Common myeloid progenitor, CD34-positive (primary cell): ENCODE measurements around the gene MBD3L1.

Experiments used
- CTCF ChIA-PET: fragments of 350-600 bp; sonication (Branson Sonifier 250); formaldehyde crosslinking; loops from one replicate; lab custom pipeline; 2021; ENCODE audit warnings: antibody characterized with exemption; lab: Charles Lee
- POLR2A ChIA-PET: fragments of 350-600 bp; sonication (Branson Sonifier 250); formaldehyde crosslinking; loops from one replicate; lab custom pipeline; 2021; ENCODE audit warnings: antibody characterized with exemption; lab: Charles Lee
- DNase-seq, 3 donors: peaks; one replicate each; pipeline versions ENCODE4 v3.0.0 to v3.0.0-alpha.2; 2013
- H3K27ac ChIP-seq, 2 experiments: 1 replicate in 1 of 2; 2 replicates in 1 of 2; pipeline ENCODE4 v1.7.0; 2013; ENCODE audit warnings: inconsistent platforms in 2 of 2, low read length in 2 of 2, mild to moderate bottlenecking in 2 of 2, low read depth in 1 of 2, moderate library complexity in 1 of 2; ENCODE audit not compliant: severe bottlenecking in 2 of 2, insufficient read depth in 1 of 2, poor library complexity in 1 of 2
- H3K27me3 ChIP-seq, 5 experiments: replicated peaks in 2 of 5; 1 replicate in 3 of 5; 2 replicates in 2 of 5; pipeline versions ENCODE4 v1.6.1 to v1.7.0; 2013; ENCODE audit warnings: low read length in 4 of 5, mild to moderate bottlenecking in 2 of 5, moderate library complexity in 2 of 5, inconsistent platforms in 1 of 5; ENCODE audit not compliant: insufficient read depth in 5 of 5, control insufficient read depth in 4 of 5
- H3K36me3 ChIP-seq, 4 experiments: 1 replicate in 2 of 4; 2 replicates in 2 of 4; pipeline versions ENCODE4 v1.6.1 to v1.7.0; 2013; ENCODE audit warnings: low read length in 3 of 4, control low read depth in 1 of 4, mild to moderate bottlenecking in 1 of 4; ENCODE audit not compliant: control insufficient read depth in 4 of 4, insufficient read depth in 4 of 4
- H3K4me1 ChIP-seq, 4 experiments: 1 replicate in 3 of 4; 2 replicates in 1 of 4; pipeline versions ENCODE4 v1.6.1 to v1.7.1; 2013; ENCODE audit warnings: low read length in 3 of 4, mild to moderate bottlenecking in 3 of 4, control low read depth in 1 of 4, inconsistent platforms in 1 of 4, moderate library complexity in 1 of 4; ENCODE audit not compliant: control insufficient read depth in 4 of 4, insufficient read depth in 4 of 4; ENCODE audit errors: control extremely low read depth in 1 of 4
- H3K4me3 ChIP-seq, 7 experiments: 1 replicate in 4 of 7; 2 replicates in 3 of 7; pipeline versions ENCODE4 v1.5.1 to v1.7.0; 2013; ENCODE audit warnings: mild to moderate bottlenecking in 7 of 7, low read length in 6 of 7, moderate library complexity in 6 of 7, inconsistent platforms in 2 of 7, low read depth in 2 of 7, control low read depth in 1 of 7; ENCODE audit not compliant: insufficient read depth in 4 of 7, control insufficient read depth in 1 of 7; ENCODE audit errors: extremely low read depth in 1 of 7
- H3K9me3 ChIP-seq, 5 experiments: 1 replicate in 4 of 5; 2 replicates in 1 of 5; pipeline versions ENCODE4 v1.6.1 to v1.7.1; 2013; ENCODE audit warnings: low read length in 4 of 5, mild to moderate bottlenecking in 2 of 5, inconsistent platforms in 1 of 5, low read depth in 1 of 5, moderate library complexity in 1 of 5; ENCODE audit not compliant: control insufficient read depth in 4 of 5, insufficient read depth in 2 of 5; ENCODE audit errors: control extremely low read depth in 1 of 5
- WGBS: methylation state at CpG from one replicate; pipeline ENCODE4 v1.1.5; 2013; ENCODE audit not compliant: insufficient coverage; 5-methylcytosine and 5-hydroxymethylcytosine counted together

Gene MBD3L1

DNA sequence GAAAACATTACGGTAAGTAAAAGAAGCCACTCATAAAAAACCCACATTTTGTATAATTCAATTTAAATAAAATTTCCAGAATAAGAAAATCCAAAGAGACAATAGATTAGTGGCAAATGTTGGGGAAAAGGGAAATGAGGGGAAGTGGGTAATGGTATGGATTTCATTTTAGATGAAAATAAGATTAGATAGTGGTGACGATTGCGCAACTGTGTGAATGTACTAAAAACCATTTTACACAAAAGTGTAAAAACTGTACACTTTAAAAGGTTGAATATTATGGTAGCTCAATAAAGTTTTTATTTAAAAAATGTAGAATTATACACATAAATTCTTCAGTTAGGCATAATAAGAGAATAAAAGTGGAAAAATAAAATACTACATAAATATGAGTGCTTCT lies 3.7 kb downstream of the MBD3L1 start:
- POLR2A ChIA-PET, result no interaction called here
- Histone ChIP-seq H3K9me3 (peaks cover 0 to 1% (median 0%) of the 10 kb centered on the region in 5 experiments), H3K4me3 (no peak overlapping the region), H3K36me3 (no peaks in the 10 kb centered on the region), H3K4me1 (peaks cover 7 to 14% (median 12%) of the 10 kb centered on the region in 4 experiments), H3K27ac (no peak overlapping the region), H3K27me3 (peaks cover 0 to 4% (median 0%) of the 10 kb centered on the region in 5 experiments)
- no CpG with 5 or more reads among the region's 3 CpGs for WGBS
- DNase-seq, result no peak
- CTCF ChIA-PET, result no interaction called here

DNA sequence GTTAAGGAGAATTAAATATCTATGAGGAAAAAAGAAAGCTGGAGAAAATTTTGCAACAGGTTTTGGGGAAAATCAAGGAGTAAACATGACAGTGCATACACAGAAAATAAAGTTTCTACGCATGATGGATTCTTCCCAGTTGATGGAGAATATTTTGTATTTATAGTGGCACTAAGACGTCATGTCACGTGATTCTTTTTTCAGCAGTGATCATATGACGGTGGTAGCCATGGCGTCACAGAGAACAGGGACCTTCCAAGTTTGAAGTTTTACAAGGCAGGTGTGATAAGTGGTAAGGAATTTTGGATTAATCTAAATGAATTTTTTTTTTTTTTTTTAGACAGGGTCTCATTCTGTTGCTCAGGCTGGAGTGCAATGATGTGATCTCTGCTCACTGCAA lies 8.5 kb downstream of the MBD3L1 start:
- Histone ChIP-seq H3K4me1 (no peaks in the 10 kb centered on the region), H3K27ac (no peak overlapping the region), H3K27me3 (peaks cover 0 to 5% (median 0%) of the 10 kb centered on the region in 5 experiments), H3K36me3 (no peaks in the 10 kb centered on the region), H3K9me3 (peaks cover 0 to 1% (median 0%) of the 10 kb centered on the region in 5 experiments), H3K4me3 (no peak overlapping the region)
- WGBS, result 95% methylated on average over 5 of the region's 5 CpGs
- POLR2A ChIA-PET, result no interaction called here
- DNase-seq, result no peak
- CTCF ChIA-PET, result no interaction called here

- peaks cover 0 to 1% (median 0%) of the 10 kb centered on the region in 5 experiments for H3K27me3 ChIP-seq
- no peak for DNase-seq
- H3K4me1 ChIP-seq, result no peaks in the 10 kb centered on the region
- WGBS, result 80% methylated on average over 3 of the region's 3 CpGs
- CTCF ChIA-PET, result no interaction called here
- H3K4me3 ChIP-seq, result no peak overlapping the region
- H3K27ac ChIP-seq, result no peak overlapping the region
- H3K9me3 ChIP-seq, result peaks cover 3 to 19% (median 7%) of the 10 kb centered on the region in 5 experiments
- POLR2A ChIA-PET, result no interaction called here
- no peaks in the 10 kb centered on the region for H3K36me3 ChIP-seq
Measured at GRCh38 chr19:8846819-8847218, 14.6 kb downstream of the MBD3L1 start.

DNA sequence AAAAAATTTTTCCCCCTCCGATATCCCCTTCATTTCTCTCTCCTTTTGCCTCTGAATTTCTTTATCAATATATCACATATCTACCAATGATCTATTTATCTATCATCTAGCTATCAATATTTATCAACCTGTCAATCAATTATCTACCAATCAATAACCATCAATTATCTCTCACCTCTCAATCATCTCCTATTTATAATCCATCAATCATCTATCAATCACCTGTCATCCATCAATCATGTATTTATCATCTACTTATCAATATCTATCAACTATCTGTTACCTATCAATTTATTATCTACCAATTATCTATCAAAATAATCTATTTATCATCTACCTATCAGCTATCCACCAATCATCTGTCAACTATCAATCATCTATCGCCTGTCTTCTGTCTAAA lies 17.1 kb downstream of the MBD3L1 start:
- Histone ChIP-seq H3K36me3 (no peaks in the 10 kb centered on the region), H3K27me3 (no peaks in the 10 kb centered on the region), H3K9me3 (peaks cover 3 to 19% (median 7%) of the 10 kb centered on the region in 5 experiments), H3K4me3 (no peak overlapping the region), H3K27ac (no peak overlapping the region), H3K4me1 (no peaks in the 10 kb centered on the region)
- ChIA-PET POLR2A (no interaction called here), CTCF (no interaction called here)
- DNase-seq, result no peak
- 97% methylated on average over 2 of the region's 2 CpGs for WGBS

DNA sequence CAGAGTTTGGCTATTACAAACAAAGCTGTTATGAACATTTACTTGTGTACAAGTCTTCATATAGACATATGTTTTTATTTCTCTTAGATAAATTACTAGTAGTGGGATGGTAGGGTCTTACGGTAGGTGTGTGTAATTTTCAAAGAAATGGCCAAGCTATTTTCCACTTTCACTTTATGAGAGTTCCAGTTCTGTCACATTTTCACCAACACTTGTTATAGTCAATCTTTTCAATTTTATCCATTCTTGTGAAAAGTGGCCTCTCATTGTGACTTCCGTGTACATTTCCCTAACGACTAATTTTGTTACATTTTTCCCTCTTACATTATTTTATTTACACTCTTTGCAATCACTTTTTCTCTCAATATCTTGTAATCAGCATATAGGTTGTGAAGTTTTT lies 18.3 kb downstream of the MBD3L1 start:
- no peak for DNase-seq
- Histone ChIP-seq H3K4me3 (no peak overlapping the region), H3K36me3 (no peaks in the 10 kb centered on the region), H3K27ac (no peak overlapping the region), H3K4me1 (no peaks in the 10 kb centered on the region), H3K27me3 (no peaks in the 10 kb centered on the region), H3K9me3 (peaks cover 3 to 19% (median 7%) of the 10 kb centered on the region in 5 experiments)
- 100% methylated on average over 1 of the region's 3 CpGs for WGBS
- ChIA-PET CTCF (no interaction called here), POLR2A (no interaction called here)

- no peaks in the 10 kb centered on the region for H3K36me3 ChIP-seq
- CTCF ChIA-PET, result no interaction called here
- DNase-seq, result no peak
- H3K27ac ChIP-seq, result no peak overlapping the region
- H3K27me3 ChIP-seq, result peaks cover 0 to 3% (median 0%) of the 10 kb centered on the region in 5 experiments
- POLR2A ChIA-PET, result interaction anchor here (0.7 kb wide), 1 partner anchor 28 kb away, joined by 4 read pairs; no protein-coding TSS in a partner anchor
- H3K4me3 ChIP-seq, result no peak overlapping the region
- 84% methylated on average over 2 of the region's 3 CpGs for WGBS
- H3K9me3 ChIP-seq, result no peaks in the 10 kb centered on the region
- no peaks in the 10 kb centered on the region for H3K4me1 ChIP-seq
Measured at GRCh38 chr19:8858260-8858659, 26.1 kb downstream of the MBD3L1 start.

GRCh38 chr19:8866344-8866743 lies 34.2 kb downstream of the MBD3L1 start:
- H3K36me3 ChIP-seq, result no peaks in the 10 kb centered on the region
- no peaks in the 10 kb centered on the region for H3K9me3 ChIP-seq
- no peaks in the 10 kb centered on the region for H3K4me1 ChIP-seq
- no peak overlapping the region for H3K27ac ChIP-seq
- no peak for DNase-seq
- CTCF ChIA-PET, result no interaction called here
- H3K27me3 ChIP-seq, result peaks cover 0 to 8% (median 0%) of the 10 kb centered on the region in 5 experiments
- H3K4me3 ChIP-seq, result no peak overlapping the region
- POLR2A ChIA-PET, result interaction anchor here (0.6 kb wide), 1 partner anchor 1119 kb away, joined by 3 read pairs; no protein-coding TSS in a partner anchor
